ENCODE data around the gene NAA20. TPM values are rescaled to one million over a fixed set of nuclear protein-coding genes. Genes with fewer than 3 reads are reported as not detected.

NAA20 gene
- total RNA-seq, 1 donor from 2014 or later: 76.0 TPM

DNA sequence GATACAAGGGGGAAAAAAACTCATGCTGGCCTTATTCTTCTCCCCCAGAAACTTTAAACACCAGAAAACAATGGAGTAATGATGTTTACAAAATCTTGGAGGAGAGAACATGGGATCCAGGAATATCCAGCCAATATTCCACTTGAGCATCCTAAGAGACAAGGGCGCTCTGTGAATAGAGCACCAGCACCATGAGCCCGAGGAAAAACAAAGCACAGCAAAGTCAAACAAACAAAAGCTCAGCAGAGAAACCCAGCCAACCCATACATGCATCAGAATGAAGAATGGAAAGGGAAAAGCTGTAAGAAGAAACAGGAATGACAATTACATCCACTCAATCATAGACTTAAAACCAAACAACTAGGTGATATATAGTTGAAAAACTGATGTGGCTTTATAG lies 4.6 kb upstream of the NAA20 start:
- no peak overlapping the region for H3K4me3 Mint-ChIP-seq (ENCODE audit: low read depth)

DNA sequence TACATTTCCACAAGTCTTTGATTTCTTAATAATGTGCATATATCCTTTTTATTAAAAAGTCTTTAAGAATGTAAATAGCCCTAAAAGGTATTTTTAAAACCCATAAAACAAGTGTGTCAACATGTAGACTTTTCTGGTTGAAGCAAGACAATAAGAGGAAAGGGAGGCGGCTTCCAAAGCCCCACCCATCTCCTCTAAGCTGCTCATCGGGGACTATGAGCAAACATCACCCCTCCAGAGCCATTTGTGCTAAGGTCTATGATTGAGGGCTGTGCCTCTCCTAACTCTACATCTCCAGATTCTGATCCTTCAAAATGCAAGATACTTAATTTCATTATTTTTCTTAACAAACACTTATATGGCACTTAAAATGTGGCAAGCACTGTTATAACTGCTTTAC lies 2.5 kb upstream of the NAA20 start:
- Mint-ChIP-seq H3K27me3 (ENCODE audit: low read depth) (peaks cover 4% of the 10 kb centered on the region), H3K27ac (no peak overlapping the region), H3K4me3 (ENCODE audit: low read depth) (no peak overlapping the region), H3K4me1 (ENCODE audit: low read depth) (peaks cover 16% of the 10 kb centered on the region), H3K9me3 (no peaks in the 10 kb centered on the region), H3K36me3 (ENCODE audit: low read depth) (peaks cover 15% of the 10 kb centered on the region)
- intact Hi-C loops (cut with micrococcal nuclease): loop anchor here (5.0 kb wide), 1 partner anchor 227 kb away; no protein-coding TSS in a partner anchor
- DNase-seq (ENCODE audit: low spot score): no peak

More for the DNA sequence above, 4.6 kb upstream of the NAA20 start:
- Mint-ChIP-seq H3K36me3 (ENCODE audit: low read depth) (no peaks in the 10 kb centered on the region), H3K4me1 (ENCODE audit: low read depth) (peaks cover 3% of the 10 kb centered on the region), H3K9me3 (no peaks in the 10 kb centered on the region), H3K27me3 (ENCODE audit: low read depth) (peaks cover 8% of the 10 kb centered on the region), H3K27ac (no peak overlapping the region)
- intact Hi-C loops (cut with micrococcal nuclease): no loop called here
- no peak for DNase-seq (ENCODE audit: low spot score)

DNA sequence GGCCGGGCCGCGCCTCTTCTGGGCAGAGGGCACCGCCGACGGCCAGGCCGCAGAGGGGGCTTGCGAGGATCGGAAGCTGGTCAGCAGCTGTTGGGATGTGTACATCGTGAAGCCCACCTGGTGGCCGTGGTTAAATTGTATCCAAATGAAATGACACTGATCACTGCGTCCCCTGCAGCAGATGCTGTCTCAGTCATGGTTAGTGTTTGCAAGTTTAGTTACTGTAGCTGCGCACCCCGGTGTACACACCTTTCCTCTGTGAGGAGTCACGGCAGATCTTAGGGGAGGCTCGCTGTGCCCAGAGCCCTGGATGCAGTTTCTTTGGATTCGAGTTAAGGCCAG lies 653 bp downstream of the NAA20 start:
- Mint-ChIP-seq H3K4me3 (ENCODE audit: low read depth) (peak overlapping the region; percentile 89), H3K9me3 (no peaks in the 10 kb centered on the region), H3K36me3 (ENCODE audit: low read depth) (peaks cover 26% of the 10 kb centered on the region), H3K27me3 (ENCODE audit: low read depth) (no peaks in the 10 kb centered on the region), H3K4me1 (ENCODE audit: low read depth) (peaks cover 38% of the 10 kb centered on the region), H3K27ac (peak overlapping the region; percentile 46)
- no peak for DNase-seq (ENCODE audit: low spot score)
- intact Hi-C loops (cut with micrococcal nuclease): loop anchor here (1.0 to 5.0 kb wide), 2 partner anchors 34 to 231 kb away; partner anchors contain the start of genes CFAP61 and CRNKL1

DNA sequence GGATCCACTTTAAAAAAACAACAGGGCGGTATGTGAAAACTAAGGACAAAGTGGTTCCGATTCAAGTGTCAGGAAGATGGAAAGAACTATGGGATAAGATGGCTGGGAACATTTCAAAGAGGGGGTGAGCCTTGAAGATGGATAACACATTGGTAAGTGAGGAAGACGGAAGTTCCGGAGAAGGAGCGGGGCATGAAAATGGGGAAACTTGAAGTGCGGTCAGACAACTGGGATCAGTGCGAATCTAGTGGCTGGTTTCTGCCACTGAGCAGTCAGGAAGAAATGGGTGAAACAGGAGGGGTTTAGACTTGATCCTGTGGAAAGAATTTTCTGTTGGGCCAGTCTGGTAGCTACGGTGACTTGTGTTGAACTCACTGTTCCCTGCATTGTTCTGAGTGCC lies 1.2 kb downstream of the NAA20 start:
- Mint-ChIP-seq H3K27ac (peak overlapping the region; percentile 42), H3K4me3 (ENCODE audit: low read depth) (peak overlapping the region; percentile 89), H3K36me3 (ENCODE audit: low read depth) (peaks cover 27% of the 10 kb centered on the region), H3K4me1 (ENCODE audit: low read depth) (peaks cover 38% of the 10 kb centered on the region), H3K9me3 (no peaks in the 10 kb centered on the region), H3K27me3 (ENCODE audit: low read depth) (no peaks in the 10 kb centered on the region)
- intact Hi-C loops (cut with micrococcal nuclease): loop anchor here (5.0 kb wide), 1 partner anchor 231 kb away; no protein-coding TSS in a partner anchor
- DNase-seq (ENCODE audit: low spot score): no peak

DNA sequence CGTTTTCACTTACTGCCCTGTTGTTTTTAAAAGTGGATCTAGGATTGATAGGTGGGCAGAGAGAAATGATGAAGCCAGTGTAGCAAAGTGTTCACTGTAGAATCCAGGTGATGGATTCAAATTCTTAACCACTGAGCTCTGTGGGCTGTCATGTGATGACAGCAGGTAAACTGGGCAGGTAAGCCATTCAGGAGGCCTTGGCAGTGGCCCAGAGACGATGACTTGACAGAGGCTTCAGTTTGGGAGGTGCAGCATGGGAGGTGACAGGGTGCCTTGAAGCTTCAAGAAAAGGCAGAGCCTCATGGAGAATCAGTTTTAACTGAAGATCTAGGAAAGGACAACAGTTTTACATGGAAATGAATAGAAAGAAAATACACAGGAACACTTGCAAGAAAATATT lies 2.0 kb downstream of the NAA20 start:
- DNase-seq (ENCODE audit: low spot score): no peak
- Mint-ChIP-seq H3K27ac (peak overlapping the region; percentile 55), H3K9me3 (no peaks in the 10 kb centered on the region), H3K36me3 (ENCODE audit: low read depth) (peaks cover 30% of the 10 kb centered on the region), H3K4me3 (ENCODE audit: low read depth) (peak overlapping the region; percentile 89), H3K4me1 (ENCODE audit: low read depth) (peaks cover 40% of the 10 kb centered on the region), H3K27me3 (ENCODE audit: low read depth) (no peaks in the 10 kb centered on the region)
- intact Hi-C loops (cut with micrococcal nuclease): loop anchor here (5.0 kb wide), 1 partner anchor 232 kb away; no protein-coding TSS in a partner anchor

DNA sequence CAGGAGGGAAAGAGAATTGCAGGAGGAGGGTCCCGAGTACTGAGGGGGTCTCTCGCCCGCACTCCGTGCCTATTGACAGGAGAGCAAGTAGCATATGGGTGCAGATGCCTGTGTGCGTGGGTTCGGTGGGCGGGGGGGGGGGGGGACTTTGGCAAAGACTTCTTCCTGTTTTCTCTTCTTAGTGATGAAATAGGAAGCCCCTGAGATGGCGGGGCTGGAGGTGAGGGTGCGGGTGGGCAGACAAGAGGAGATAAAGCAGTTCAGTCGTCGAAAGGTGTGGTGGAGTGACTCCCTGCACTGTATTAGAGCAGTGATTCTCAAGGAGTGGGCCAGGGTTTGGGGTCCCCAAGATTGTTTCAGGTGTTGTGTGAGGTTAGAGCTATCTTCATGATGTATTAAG lies 3.7 kb downstream of the NAA20 start:
- Mint-ChIP-seq H3K27ac (no peak overlapping the region), H3K9me3 (no peaks in the 10 kb centered on the region), H3K4me3 (ENCODE audit: low read depth) (no peak overlapping the region), H3K27me3 (ENCODE audit: low read depth) (no peaks in the 10 kb centered on the region), H3K36me3 (ENCODE audit: low read depth) (peaks cover 39% of the 10 kb centered on the region), H3K4me1 (ENCODE audit: low read depth) (peaks cover 45% of the 10 kb centered on the region)
- DNase-seq (ENCODE audit: low spot score): no peak
- intact Hi-C loops (cut with micrococcal nuclease): no loop called here

DNA sequence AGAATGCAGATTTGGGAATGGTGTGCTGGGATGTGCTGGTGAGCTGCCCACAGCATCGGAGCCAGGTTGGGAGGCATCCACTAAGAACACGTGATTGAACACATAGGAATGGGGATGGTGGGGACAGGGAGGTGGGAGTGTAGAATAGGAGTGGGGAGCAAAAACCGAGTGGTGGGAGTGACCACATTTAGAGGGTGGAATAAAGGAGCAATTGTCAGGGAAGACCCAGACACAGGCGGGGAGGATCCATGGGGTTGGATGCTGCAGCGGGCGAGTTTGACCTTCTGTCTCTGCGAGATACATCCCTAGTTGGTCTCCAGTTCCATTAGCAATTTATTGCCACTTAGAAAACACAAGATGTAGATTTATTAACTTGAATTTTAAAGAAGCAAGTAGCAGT lies 4.7 kb downstream of the NAA20 start:
- DNase-seq (ENCODE audit: low spot score): no peak
- H3K27ac Mint-ChIP-seq: peak overlapping the region; percentile 45
- intact Hi-C loops (cut with micrococcal nuclease): no loop called here
- no peaks in the 10 kb centered on the region for H3K27me3 Mint-ChIP-seq (ENCODE audit: low read depth)
- H3K36me3 Mint-ChIP-seq (ENCODE audit: low read depth): peaks cover 43% of the 10 kb centered on the region
- H3K4me1 Mint-ChIP-seq (ENCODE audit: low read depth): peaks cover 44% of the 10 kb centered on the region
- peak overlapping the region; percentile 3 for H3K4me3 Mint-ChIP-seq (ENCODE audit: low read depth)
- no peaks in the 10 kb centered on the region for H3K9me3 Mint-ChIP-seq

DNA sequence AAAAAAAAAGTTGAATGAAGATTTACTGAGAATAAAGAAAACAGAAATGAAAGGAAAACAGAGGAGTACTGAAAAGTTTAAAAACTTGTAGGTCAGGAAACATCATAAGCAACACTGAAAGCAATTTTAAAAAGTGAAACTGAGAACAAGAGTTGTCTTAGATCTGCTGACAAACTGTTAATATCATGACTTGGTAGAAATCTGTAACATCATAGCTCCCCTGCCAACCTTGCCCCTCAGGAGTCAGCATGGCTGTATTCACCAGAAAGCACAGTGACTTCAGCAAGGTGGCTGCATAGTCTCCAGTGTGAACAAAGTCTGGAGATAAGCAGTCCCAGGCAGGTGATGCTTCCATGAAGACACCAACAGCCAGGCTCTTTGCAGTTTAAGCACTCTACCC lies 5.3 kb downstream of the NAA20 start:
- no peaks in the 10 kb centered on the region for H3K27me3 Mint-ChIP-seq (ENCODE audit: low read depth)
- H3K9me3 Mint-ChIP-seq: no peaks in the 10 kb centered on the region
- H3K4me1 Mint-ChIP-seq (ENCODE audit: low read depth): peaks cover 42% of the 10 kb centered on the region
- peak overlapping the region; percentile 49 for H3K27ac Mint-ChIP-seq
- no peak overlapping the region for H3K4me3 Mint-ChIP-seq (ENCODE audit: low read depth)
- DNase-seq (ENCODE audit: low spot score): peak; percentile 11
- intact Hi-C loops (cut with micrococcal nuclease): no loop called here
- H3K36me3 Mint-ChIP-seq (ENCODE audit: low read depth): peaks cover 44% of the 10 kb centered on the region

DNA sequence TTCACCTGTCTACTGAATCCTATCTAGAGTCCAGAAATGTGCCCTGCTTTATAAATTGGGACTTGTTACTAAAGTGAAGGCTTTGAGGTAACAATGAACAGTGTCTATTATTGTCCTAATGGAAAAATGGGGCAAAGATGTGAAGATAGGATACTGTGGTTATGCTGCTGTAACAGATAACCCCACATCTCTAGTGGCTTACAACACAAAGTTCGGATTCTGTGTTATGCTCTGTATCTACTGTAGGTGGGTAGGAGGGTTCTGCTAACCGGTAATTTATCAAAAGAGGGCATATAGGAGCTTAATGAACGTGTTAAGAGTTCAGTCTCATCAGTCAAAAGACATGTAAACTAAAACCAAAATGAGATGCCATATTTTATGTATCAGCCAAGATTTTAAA lies 6.2 kb downstream of the NAA20 start:
- Mint-ChIP-seq H3K27ac (no peak overlapping the region), H3K4me3 (ENCODE audit: low read depth) (no peak overlapping the region), H3K36me3 (ENCODE audit: low read depth) (peaks cover 47% of the 10 kb centered on the region), H3K27me3 (ENCODE audit: low read depth) (no peaks in the 10 kb centered on the region), H3K4me1 (ENCODE audit: low read depth) (peaks cover 36% of the 10 kb centered on the region), H3K9me3 (no peaks in the 10 kb centered on the region)
- DNase-seq (ENCODE audit: low spot score): no peak
- intact Hi-C loops (cut with micrococcal nuclease): no loop called here

DNA sequence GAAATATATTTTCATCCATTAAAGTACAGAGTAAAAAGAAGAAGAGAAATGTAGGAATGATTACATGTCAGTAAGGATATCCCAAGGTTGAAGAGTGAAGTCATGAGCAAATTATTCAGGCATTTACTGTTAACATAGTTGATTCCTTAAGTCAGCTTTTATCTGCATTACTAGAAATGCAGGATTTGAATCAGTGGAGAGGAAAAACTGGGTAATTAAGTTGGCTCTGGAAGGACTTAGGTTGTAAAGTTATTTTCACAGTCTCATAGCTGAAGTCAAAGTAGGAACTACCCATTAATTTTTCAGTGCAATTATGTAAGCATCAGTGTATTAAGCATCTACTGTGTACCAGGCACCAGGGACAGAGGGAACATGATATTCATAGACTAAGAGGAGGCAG lies 7.8 kb downstream of the NAA20 start:
- no peak overlapping the region for H3K4me3 Mint-ChIP-seq (ENCODE audit: low read depth)
- no peaks in the 10 kb centered on the region for H3K9me3 Mint-ChIP-seq
- no peak overlapping the region for H3K27ac Mint-ChIP-seq
- H3K36me3 Mint-ChIP-seq (ENCODE audit: low read depth): peaks cover 46% of the 10 kb centered on the region
- intact Hi-C loops (cut with micrococcal nuclease): no loop called here
- DNase-seq (ENCODE audit: low spot score): no peak
- no peaks in the 10 kb centered on the region for H3K27me3 Mint-ChIP-seq (ENCODE audit: low read depth)
- peaks cover 29% of the 10 kb centered on the region for H3K4me1 Mint-ChIP-seq (ENCODE audit: low read depth)

DNA sequence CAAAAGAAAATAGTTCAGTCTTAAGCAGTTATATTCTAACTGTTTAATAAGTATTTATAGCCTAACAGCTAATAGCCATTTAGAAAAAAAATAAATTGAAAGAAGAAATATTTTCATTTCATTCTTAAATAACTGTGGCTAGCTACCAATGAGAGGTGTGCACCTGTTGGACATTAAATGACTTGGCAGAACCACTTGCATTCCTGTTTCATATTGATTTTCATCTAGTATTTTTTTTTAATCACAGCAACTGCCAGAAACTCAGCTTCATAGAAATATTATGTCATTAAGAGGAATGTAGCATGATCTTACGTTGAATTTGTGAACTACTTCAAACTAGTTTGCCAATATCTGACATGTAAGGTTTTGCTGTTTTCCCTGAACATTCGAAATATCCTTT lies 10.1 kb downstream of the NAA20 start:
- no peak overlapping the region for H3K4me3 Mint-ChIP-seq (ENCODE audit: low read depth)
- H3K36me3 Mint-ChIP-seq (ENCODE audit: low read depth): peaks cover 46% of the 10 kb centered on the region
- no peak for DNase-seq (ENCODE audit: low spot score)
- intact Hi-C loops (cut with micrococcal nuclease): no loop called here
- no peaks in the 10 kb centered on the region for H3K9me3 Mint-ChIP-seq
- H3K4me1 Mint-ChIP-seq (ENCODE audit: low read depth): peaks cover 10% of the 10 kb centered on the region
- no peak overlapping the region for H3K27ac Mint-ChIP-seq
- no peaks in the 10 kb centered on the region for H3K27me3 Mint-ChIP-seq (ENCODE audit: low read depth)

DNA sequence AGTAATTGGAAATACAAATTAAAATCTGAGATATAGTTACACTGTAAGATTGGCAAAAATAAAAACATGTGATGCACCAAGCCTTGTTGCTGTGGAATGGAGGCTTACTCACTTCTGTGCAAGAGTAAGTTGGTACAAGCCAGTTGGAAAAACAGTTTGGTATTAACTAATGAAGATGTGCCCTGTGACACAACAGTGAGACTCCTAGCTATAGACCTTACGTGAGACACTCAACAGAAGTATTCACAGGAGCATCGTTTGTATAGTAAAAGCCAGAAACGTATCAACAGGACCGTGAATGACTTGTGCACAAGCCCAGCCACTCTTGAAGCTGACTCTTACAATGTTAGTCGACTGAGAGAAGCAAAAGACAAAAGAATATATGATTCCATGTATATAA lies 14.6 kb downstream of the NAA20 start:
- peaks cover 64% of the 10 kb centered on the region for H3K36me3 Mint-ChIP-seq (ENCODE audit: low read depth)
- intact Hi-C loops (cut with micrococcal nuclease): no loop called here
- no peak overlapping the region for H3K4me3 Mint-ChIP-seq (ENCODE audit: low read depth)
- no peaks in the 10 kb centered on the region for H3K4me1 Mint-ChIP-seq (ENCODE audit: low read depth)
- DNase-seq (ENCODE audit: low spot score): no peak
- H3K9me3 Mint-ChIP-seq: no peaks in the 10 kb centered on the region
- no peaks in the 10 kb centered on the region for H3K27me3 Mint-ChIP-seq (ENCODE audit: low read depth)
- no peak overlapping the region for H3K27ac Mint-ChIP-seq

DNA sequence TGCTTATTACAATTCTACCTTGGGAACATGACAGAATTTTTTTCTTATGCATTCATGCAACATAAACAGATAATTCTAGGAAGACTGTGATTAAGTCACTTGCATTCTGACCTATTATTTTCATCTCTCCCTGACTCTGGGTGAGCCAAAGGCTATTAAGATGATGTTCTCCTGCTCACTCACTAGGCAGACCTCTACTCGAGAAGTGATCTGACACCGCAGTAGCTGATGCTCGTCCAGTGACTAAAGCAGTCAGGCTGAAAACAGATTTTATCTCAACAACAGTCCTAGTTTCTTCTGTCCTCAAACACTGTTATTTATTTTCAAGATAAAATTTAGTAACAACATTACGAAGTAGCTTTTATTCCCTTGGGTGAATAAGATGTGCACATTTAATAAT lies 17.3 kb downstream of the NAA20 start:
- no peak for DNase-seq (ENCODE audit: low spot score)
- no peaks in the 10 kb centered on the region for H3K9me3 Mint-ChIP-seq
- intact Hi-C loops (cut with micrococcal nuclease): no loop called here
- no peaks in the 10 kb centered on the region for H3K4me1 Mint-ChIP-seq (ENCODE audit: low read depth)
- H3K36me3 Mint-ChIP-seq (ENCODE audit: low read depth): peaks cover 71% of the 10 kb centered on the region
- H3K27me3 Mint-ChIP-seq (ENCODE audit: low read depth): no peaks in the 10 kb centered on the region
- H3K4me3 Mint-ChIP-seq (ENCODE audit: low read depth): no peak overlapping the region
- H3K27ac Mint-ChIP-seq: no peak overlapping the region

DNA sequence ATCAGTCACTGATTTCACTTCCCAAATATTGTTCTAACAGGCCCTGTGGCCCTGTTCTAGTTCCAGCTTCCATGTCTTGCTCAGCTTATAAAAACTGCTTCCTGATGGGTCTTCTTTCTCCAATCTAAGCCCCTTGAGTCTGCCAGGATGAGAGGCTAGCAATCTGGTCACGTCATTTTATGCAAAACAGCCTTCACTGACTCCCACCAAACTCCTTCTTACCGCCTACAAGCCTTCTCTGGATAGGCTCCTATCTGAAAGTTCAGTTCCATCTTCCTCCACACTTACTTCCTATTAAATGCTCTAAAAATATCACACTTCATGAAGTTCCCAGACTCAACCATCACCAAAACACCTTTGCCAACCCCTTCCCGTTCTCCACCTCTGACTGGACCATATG lies 19.6 kb downstream of the NAA20 start:
- H3K27ac Mint-ChIP-seq: no peak overlapping the region
- H3K9me3 Mint-ChIP-seq: no peaks in the 10 kb centered on the region
- H3K27me3 Mint-ChIP-seq (ENCODE audit: low read depth): no peaks in the 10 kb centered on the region
- no peak for DNase-seq (ENCODE audit: low spot score)
- H3K4me1 Mint-ChIP-seq (ENCODE audit: low read depth): no peaks in the 10 kb centered on the region
- intact Hi-C loops (cut with micrococcal nuclease): no loop called here
- peaks cover 76% of the 10 kb centered on the region for H3K36me3 Mint-ChIP-seq (ENCODE audit: low read depth)
- no peak overlapping the region for H3K4me3 Mint-ChIP-seq (ENCODE audit: low read depth)
